Mesendoderm (in vitro differentiated cells): ENCODE measurements around the gene VAPA.

Experiments
- DNase-seq: peaks from one replicate; pipeline ENCODE4 v3.0.0; 2013
- H2AK5ac ChIP-seq: 2 replicates; pipeline ENCODE4 v1.6.1; 2013; ENCODE audit warnings: low read length, inconsistent platforms
- H2BK120ac ChIP-seq: 2 replicates; pipeline ENCODE4 v1.6.1; 2013; ENCODE audit warnings: low read depth, mild to moderate bottlenecking, low read length, moderate library complexity, mixed read lengths
- H2BK15ac ChIP-seq: replicated peaks from 2 replicates; pipeline ENCODE4 v1.6.1; 2013; ENCODE audit warnings: low read depth, mild to moderate bottlenecking, moderate library complexity
- H2BK5ac ChIP-seq: 2 replicates; pipeline ENCODE4 v1.6.1; 2013; ENCODE audit warnings: low read length, inconsistent platforms
- H3K18ac ChIP-seq: 2 replicates; pipeline ENCODE4 v1.6.1; 2013; ENCODE audit warnings: mild to moderate bottlenecking, low read length, mixed read lengths
- H3K23ac ChIP-seq: one replicate; pipeline ENCODE4 v1.6.1; 2013; ENCODE audit warnings: low read length
- H3K27ac ChIP-seq: 2 replicates; pipeline ENCODE4 v1.5.1; 2013; ENCODE audit warnings: low read depth, mild to moderate bottlenecking, inconsistent platforms, low read length, moderate library complexity
- H3K27me3 ChIP-seq: 2 replicates; pipeline ENCODE4 v1.6.1; 2013; ENCODE audit warnings: low read length, control low read depth, mild to moderate bottlenecking, inconsistent platforms; ENCODE audit not compliant: insufficient read depth, poor library complexity
- H3K36me3 ChIP-seq: 2 replicates; pipeline ENCODE4 v1.6.1; 2013; ENCODE audit warnings: low read length, inconsistent platforms; ENCODE audit not compliant: control insufficient read depth, insufficient read depth
- H3K4ac ChIP-seq: one replicate; pipeline ENCODE4 v1.6.1; 2013; ENCODE audit warnings: low read depth, mild to moderate bottlenecking, low read length, moderate library complexity
- H3K4me1 ChIP-seq: 2 replicates; pipeline ENCODE4 v1.6.1; 2013; ENCODE audit warnings: low read depth, low read length, inconsistent platforms; ENCODE audit not compliant: control insufficient read depth
- H3K4me2 ChIP-seq: 2 replicates; pipeline ENCODE4 v1.6.1; 2013; ENCODE audit warnings: low read length
- H3K4me3 ChIP-seq: 2 replicates; pipeline ENCODE4 v1.5.1; 2013; ENCODE audit warnings: mild to moderate bottlenecking, low read length
- H3K56ac ChIP-seq: one replicate; pipeline ENCODE4 v1.6.1; 2013; ENCODE audit warnings: low read length
- H3K79me1 ChIP-seq: 2 replicates; pipeline ENCODE4 v1.6.1; 2013; ENCODE audit warnings: low read length, inconsistent platforms
- H3K79me2 ChIP-seq: 2 replicates; pipeline ENCODE4 v1.6.1; 2013; ENCODE audit warnings: mild to moderate bottlenecking, low read length; ENCODE audit not compliant: control insufficient read depth, insufficient read depth
- H3K9ac ChIP-seq: 2 replicates; pipeline ENCODE4 v1.6.1; 2013; ENCODE audit warnings: low read length, inconsistent platforms
- H4K5ac ChIP-seq: one replicate; pipeline ENCODE4 v1.6.1; 2013; ENCODE audit warnings: low read length
- H4K8ac ChIP-seq: one replicate; pipeline ENCODE4 v1.6.1; 2013; ENCODE audit warnings: low read depth, mild to moderate bottlenecking, control low read depth, low read length, moderate library complexity
- WGBS: extraction: QIAGEN DNeasy Blood & Tissue Kit; methylation state at CpG from one replicate; pipeline ENCODE4 v1.1.7; 2013; ENCODE audit warnings: low lambda C conversion rate, missing lambda C conversion rate; ENCODE audit not compliant: insufficient coverage; ENCODE audit errors: extremely low coverage; 5-methylcytosine and 5-hydroxymethylcytosine counted together

The VAPA gene

DNA sequence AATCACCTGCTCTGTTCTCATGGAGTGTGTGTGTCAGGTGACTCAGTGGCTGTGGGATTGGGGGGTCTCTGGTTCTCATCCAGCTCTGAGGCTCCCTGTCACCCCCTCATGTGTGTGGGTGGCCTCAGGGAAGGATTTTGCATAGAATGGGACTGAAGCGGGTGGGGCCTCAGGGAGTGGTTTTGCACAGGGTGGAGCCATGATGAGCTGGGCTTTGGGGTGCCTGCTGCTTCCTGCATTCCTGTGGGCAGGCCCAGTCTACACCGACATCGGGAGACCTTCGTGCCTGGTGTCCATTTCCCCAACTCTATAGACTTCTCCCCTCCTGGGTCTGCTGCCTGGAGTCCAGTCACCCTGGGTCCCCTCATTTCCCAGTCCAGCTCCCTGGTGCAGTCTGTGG lies 59.7 kb downstream of the VAPA start:
- no peak for DNase-seq
- H3K79me2 ChIP-seq: no peaks in the 10 kb centered on the region
- no peaks in the 10 kb centered on the region for H3K27me3 ChIP-seq
- no peak overlapping the region for H3K56ac ChIP-seq
- no peak overlapping the region for H3K4ac ChIP-seq
- H3K36me3 ChIP-seq: no peaks in the 10 kb centered on the region
- no peak overlapping the region for H3K9ac ChIP-seq
- no peaks in the 10 kb centered on the region for H3K4me1 ChIP-seq
- H3K79me1 ChIP-seq: no peaks in the 10 kb centered on the region
- no peak overlapping the region for H2BK15ac ChIP-seq
- H3K23ac ChIP-seq: no peak overlapping the region
- no peak overlapping the region for H3K27ac ChIP-seq
- no peak overlapping the region for H4K8ac ChIP-seq
- WGBS: no CpG with 5 or more reads among the region's 4 CpGs
- H3K18ac ChIP-seq: no peak overlapping the region
- no peak overlapping the region for H4K5ac ChIP-seq
- no peak overlapping the region for H2AK5ac ChIP-seq
- no peak overlapping the region for H2BK5ac ChIP-seq
- H3K4me3 ChIP-seq: no peak overlapping the region
- H3K4me2 ChIP-seq: no peak overlapping the region
- H2BK120ac ChIP-seq: no peak overlapping the region

DNA sequence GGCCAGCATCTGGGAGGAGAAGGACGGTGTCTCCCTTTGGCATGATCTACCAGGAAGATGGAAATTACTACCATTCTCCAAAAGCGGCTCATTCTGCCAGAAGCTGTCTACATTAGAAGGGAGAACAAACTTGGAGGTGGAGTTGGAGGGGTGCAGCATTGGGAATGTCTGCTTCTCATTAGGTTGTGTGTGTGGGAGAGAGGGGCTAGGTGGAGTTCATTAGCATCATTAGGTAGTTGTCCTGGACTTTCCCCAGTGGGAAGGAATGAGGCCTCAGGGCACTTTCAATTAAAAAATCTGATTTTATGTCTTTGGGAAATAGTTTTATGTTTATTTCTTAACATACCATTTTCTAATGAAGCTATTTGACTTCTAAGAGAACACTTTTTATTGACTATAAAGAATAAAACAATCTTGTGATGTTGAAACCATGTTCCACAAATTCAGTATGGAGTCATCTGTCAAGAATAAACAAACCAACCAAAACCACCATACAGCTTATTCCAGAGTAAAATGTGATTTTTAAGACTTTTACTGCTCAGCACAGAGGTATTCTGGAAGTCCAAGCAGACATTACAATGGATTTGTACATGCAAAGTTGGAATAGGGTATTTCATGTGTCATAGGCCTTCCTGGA lies 60.6 kb downstream of the VAPA start:
- Histone ChIP-seq H2BK5ac (no peak overlapping the region), H3K79me1 (no peaks in the 10 kb centered on the region), H3K4me2 (no peak overlapping the region), H4K8ac (no peak overlapping the region), H3K27me3 (no peaks in the 10 kb centered on the region), H3K36me3 (no peaks in the 10 kb centered on the region), H3K18ac (no peak overlapping the region), H3K4me1 (no peaks in the 10 kb centered on the region), H3K4me3 (no peak overlapping the region), H3K27ac (no peak overlapping the region), H2BK120ac (no peak overlapping the region), H2AK5ac (no peak overlapping the region), H3K9ac (no peak overlapping the region), H4K5ac (no peak overlapping the region), H3K23ac (no peak overlapping the region), H3K4ac (no peak overlapping the region), H3K79me2 (no peaks in the 10 kb centered on the region), H3K56ac (no peak overlapping the region), H2BK15ac (no peak overlapping the region)
- DNase-seq: no peak
- no CpG with 5 or more reads among the region's 2 CpGs for WGBS

DNA sequence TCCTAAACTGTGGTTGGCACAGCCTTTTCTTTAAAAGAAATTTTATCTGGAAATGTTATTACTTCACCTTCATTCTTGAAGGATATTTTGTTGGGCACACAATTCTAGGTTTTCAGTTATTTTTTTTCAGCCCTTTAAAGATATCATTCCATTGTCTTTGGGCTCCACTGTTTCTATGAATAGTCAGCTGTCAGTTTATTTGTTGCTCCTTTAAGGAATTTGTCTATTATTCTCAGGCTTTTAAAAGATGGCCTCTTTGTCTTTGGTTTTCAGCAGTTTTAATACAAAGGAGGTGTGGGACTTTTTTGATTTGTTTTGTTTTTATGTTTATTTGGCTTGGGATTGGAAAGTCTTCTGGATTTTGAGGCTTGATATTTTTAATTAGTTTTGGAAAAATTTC lies 61.8 kb downstream of the VAPA start:
- Histone ChIP-seq H3K18ac (no peak overlapping the region), H3K4me2 (no peak overlapping the region), H3K4me1 (no peaks in the 10 kb centered on the region), H3K79me1 (no peaks in the 10 kb centered on the region), H3K36me3 (no peaks in the 10 kb centered on the region), H4K5ac (no peak overlapping the region), H3K27me3 (no peaks in the 10 kb centered on the region), H2BK15ac (no peak overlapping the region), H3K9ac (no peak overlapping the region), H2BK120ac (no peak overlapping the region), H2BK5ac (no peak overlapping the region), H3K79me2 (no peaks in the 10 kb centered on the region), H3K56ac (no peak overlapping the region), H3K4ac (no peak overlapping the region), H4K8ac (no peak overlapping the region), H2AK5ac (no peak overlapping the region), H3K4me3 (no peak overlapping the region), H3K23ac (no peak overlapping the region), H3K27ac (no peak overlapping the region)
- no peak for DNase-seq

DNA sequence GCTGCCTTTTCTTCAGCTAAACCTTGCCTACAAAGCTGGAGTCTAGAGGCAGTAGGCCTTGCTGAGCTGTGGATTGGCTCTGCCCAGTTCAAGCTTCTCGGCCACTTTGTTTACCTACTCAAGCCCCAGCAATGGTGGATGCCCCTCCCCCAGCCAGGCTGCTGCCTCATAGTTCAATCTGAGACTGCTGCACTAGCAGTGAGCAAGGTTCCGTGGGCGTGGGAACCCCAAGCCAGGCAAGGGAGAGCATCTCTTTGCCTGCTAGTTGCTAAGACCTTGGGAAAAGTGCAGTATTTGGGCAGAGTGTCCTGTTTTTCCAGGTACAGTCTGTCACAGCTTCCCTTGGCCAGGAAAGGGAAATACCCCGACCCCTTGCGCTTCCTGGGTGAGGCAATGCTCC lies 68.9 kb downstream of the VAPA start:
- Histone ChIP-seq H3K4me1 (no peaks in the 10 kb centered on the region), H3K27me3 (no peaks in the 10 kb centered on the region), H3K18ac (no peak overlapping the region), H2BK15ac (no peak overlapping the region), H3K23ac (no peak overlapping the region), H2AK5ac (no peak overlapping the region), H4K5ac (no peak overlapping the region), H2BK120ac (no peak overlapping the region), H3K36me3 (no peaks in the 10 kb centered on the region), H3K9ac (no peak overlapping the region), H2BK5ac (no peak overlapping the region), H3K27ac (no peak overlapping the region), H3K4me3 (no peak overlapping the region), H3K56ac (no peak overlapping the region), H3K4ac (no peak overlapping the region), H3K79me1 (no peaks in the 10 kb centered on the region), H3K79me2 (no peaks in the 10 kb centered on the region), H4K8ac (no peak overlapping the region), H3K4me2 (no peak overlapping the region)
- no peak for DNase-seq
- WGBS: no CpG with 5 or more reads among the region's 5 CpGs

DNA sequence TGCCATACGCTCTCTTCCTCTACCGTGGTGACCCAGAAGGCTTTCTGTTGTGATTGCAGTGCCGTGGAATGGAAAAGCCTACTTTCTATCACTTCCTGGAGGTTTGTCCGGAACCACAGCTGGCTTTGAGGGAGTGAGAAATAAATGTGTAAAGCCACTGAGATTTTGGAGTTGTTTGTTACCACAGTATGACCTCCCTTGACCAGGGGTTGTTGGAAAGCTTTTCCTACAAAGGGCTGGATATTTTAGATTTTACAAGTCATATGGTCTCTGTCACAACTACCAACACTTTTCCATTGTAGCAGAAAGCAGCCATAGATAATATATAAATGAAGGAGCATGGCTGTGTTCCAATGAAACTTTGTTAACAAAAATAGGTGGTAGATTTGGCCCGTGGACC lies 70.3 kb downstream of the VAPA start:
- no peak overlapping the region for H3K9ac ChIP-seq
- no peak overlapping the region for H2BK15ac ChIP-seq
- no peaks in the 10 kb centered on the region for H3K4me1 ChIP-seq
- H3K27ac ChIP-seq: no peak overlapping the region
- H4K5ac ChIP-seq: no peak overlapping the region
- no peak overlapping the region for H3K4ac ChIP-seq
- H3K4me3 ChIP-seq: no peak overlapping the region
- no peak overlapping the region for H2AK5ac ChIP-seq
- H3K4me2 ChIP-seq: no peak overlapping the region
- no peaks in the 10 kb centered on the region for H3K79me1 ChIP-seq
- H3K23ac ChIP-seq: no peak overlapping the region
- H3K56ac ChIP-seq: no peak overlapping the region
- no peaks in the 10 kb centered on the region for H3K27me3 ChIP-seq
- no peak overlapping the region for H2BK5ac ChIP-seq
- H3K79me2 ChIP-seq: no peaks in the 10 kb centered on the region
- no peak overlapping the region for H2BK120ac ChIP-seq
- DNase-seq: no peak
- no peaks in the 10 kb centered on the region for H3K36me3 ChIP-seq
- no peak overlapping the region for H3K18ac ChIP-seq
- WGBS: no CpG with 5 or more reads among the region's 5 CpGs
- H4K8ac ChIP-seq: no peak overlapping the region

DNA sequence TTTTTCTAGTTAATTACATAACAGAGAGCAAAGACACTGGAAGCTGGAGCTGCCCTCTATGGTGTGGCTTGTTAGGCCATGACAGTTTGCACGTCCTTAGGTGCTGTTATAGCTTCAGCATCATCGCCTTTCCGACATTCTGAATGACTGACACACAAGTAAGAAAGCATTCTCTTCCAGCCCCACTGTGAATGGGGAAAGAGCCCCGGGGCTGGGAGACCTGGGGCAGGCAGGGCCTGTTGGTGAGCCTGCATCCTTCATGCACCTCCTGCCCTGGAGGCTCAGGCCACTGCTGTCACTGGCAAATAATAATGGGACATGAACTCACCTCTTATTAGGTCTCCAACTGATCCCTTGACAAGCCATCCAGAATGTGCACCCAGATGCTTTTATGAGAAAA lies 71.8 kb downstream of the VAPA start:
- no peak overlapping the region for H4K5ac ChIP-seq
- no peak overlapping the region for H3K23ac ChIP-seq
- no peak overlapping the region for H2AK5ac ChIP-seq
- H3K4ac ChIP-seq: no peak overlapping the region
- no peak for DNase-seq
- no peaks in the 10 kb centered on the region for H3K36me3 ChIP-seq
- H3K4me1 ChIP-seq: no peaks in the 10 kb centered on the region
- H3K4me3 ChIP-seq: no peak overlapping the region
- no peaks in the 10 kb centered on the region for H3K27me3 ChIP-seq
- H2BK5ac ChIP-seq: no peak overlapping the region
- H2BK120ac ChIP-seq: no peak overlapping the region
- H3K79me2 ChIP-seq: no peaks in the 10 kb centered on the region
- H3K4me2 ChIP-seq: no peak overlapping the region
- no peak overlapping the region for H3K27ac ChIP-seq
- no peak overlapping the region for H3K56ac ChIP-seq
- H3K18ac ChIP-seq: no peak overlapping the region
- H4K8ac ChIP-seq: no peak overlapping the region
- H2BK15ac ChIP-seq: no peak overlapping the region
- no peaks in the 10 kb centered on the region for H3K79me1 ChIP-seq
- no peak overlapping the region for H3K9ac ChIP-seq
- no CpG with 5 or more reads among the region's 4 CpGs for WGBS
